K562 (cell line): Measurements from ENCODE around the gene THAP9. TPM values are rescaled to one million over a fixed set of nuclear protein-coding genes. Genes with fewer than 3 reads are reported as not detected.

Experiments used
- ATAC-seq: fragments of 200-7000 bp; cut with Tn5 transposase; 3 replicates; pipeline ENCODE4 v1.9.1; 2020; ENCODE audit warnings: moderate library complexity
- BruUV-seq: library from RNA; stranded (reverse); fragments of 400-500 nt; replicated peaks from 2 replicates; lab custom pipeline; 2021; lab: Mats Ljungman, UMichigan
- CTCF ChIA-PET: fragments of 300-600 bp; formaldehyde crosslinking; extraction: SDS; loops from one replicate; lab custom pipeline; 2021; ENCODE audit warnings: low intra/inter-chr PET ratio; lab: Yijun Ruan, JAX
- POLR2A ChIA-PET: fragments of 300-600, 350-650 bp; sonication (Branson Sonifier 250); formaldehyde crosslinking; extraction: SDS; loops from one replicate; lab custom pipeline; 2021; ENCODE audit warnings: antibody characterized with exemption, inconsistent platforms; lab: Yijun Ruan, JAX
- DNase-seq, 4 experiments: peaks; one replicate each; pipeline versions ENCODE4 v3.0.0 to v3.0.0-alpha.2; 2011 to 2018; ENCODE audit warnings: low spot score in 3 of 4, mixed read lengths in 3 of 4; ENCODE audit errors: extremely low read depth in 1 of 4
- FAIRE-seq: peaks from 2 replicates; lab custom pipeline; 2011; peaks lifted over from hg19 to GRCh38; lab: Jason Lieb, UNC
- H2AFZ ChIP-seq: 2 replicates; pipeline ENCODE4 v1.6.0; 2011; ENCODE audit warnings: low read depth, low read length, control low read depth, inconsistent platforms
- H3K27ac ChIP-seq: fragments of 200-600 bp; 3 replicates; pipeline ENCODE4 v1.8.0; 2011; ENCODE audit warnings: low read depth, mild to moderate bottlenecking, control low read depth, inconsistent platforms, low read length, moderate library complexity, mixed read lengths; ENCODE audit errors: extremely low read depth
- H3K27me3 ChIP-seq, 2 experiments: fragments of 300-600 bp in 1 of 2; 2 replicates in 1 of 2; 3 replicates in 1 of 2; pipeline versions ENCODE4 v1.6.0 to v1.8.0; 2011; ENCODE audit warnings: inconsistent platforms in 2 of 2, low read length in 2 of 2, mild to moderate bottlenecking in 1 of 2, mixed read lengths in 1 of 2, moderate library complexity in 1 of 2; ENCODE audit not compliant: control insufficient read depth in 2 of 2, insufficient read depth in 2 of 2
- H3K36me3 ChIP-seq: fragments of 300-600 bp; 3 replicates; pipeline ENCODE4 v1.8.0; 2011; ENCODE audit warnings: mild to moderate bottlenecking, low read length, inconsistent platforms; ENCODE audit not compliant: control insufficient read depth, insufficient read depth
- H3K4me1 ChIP-seq, 2 experiments: fragments of 200-600 bp in 1 of 2; replicated peaks in 1 of 2; 2 replicates in 1 of 2; 3 replicates in 1 of 2; pipeline versions ENCODE4 v1.5.1 to v1.8.0; 2011; ENCODE audit warnings: inconsistent platforms in 2 of 2, low read length in 2 of 2, mild to moderate bottlenecking in 1 of 2, mixed read lengths in 1 of 2, moderate library complexity in 1 of 2; ENCODE audit not compliant: control insufficient read depth in 2 of 2, insufficient read depth in 2 of 2
- H3K4me2 ChIP-seq: 2 replicates; pipeline ENCODE4 v1.6.1; 2011; ENCODE audit warnings: low read length, control low read depth, inconsistent platforms, mixed read lengths; ENCODE audit not compliant: insufficient read depth
- H3K4me3 ChIP-seq: fragments of 200-600 bp; sonication (generic), shearing (Covaris generic); 2 replicates; pipeline ENCODE4 v1.5.1; 2016; ENCODE audit warnings: control low read depth, inconsistent platforms
- H3K79me2 ChIP-seq: fragments of 200-600 bp; 3 replicates; pipeline ENCODE4 v1.8.0; 2011; ENCODE audit warnings: low read length, inconsistent platforms; ENCODE audit not compliant: control insufficient read depth, insufficient read depth
- H3K9ac ChIP-seq, 2 experiments: 2 replicates each; pipeline versions ENCODE4 v1.6.0 to v1.6.1; 2011; ENCODE audit warnings: low read depth in 2 of 2, low read length in 2 of 2, control low read depth in 1 of 2, inconsistent platforms in 1 of 2, mild to moderate bottlenecking in 1 of 2, mixed read lengths in 1 of 2; ENCODE audit not compliant: insufficient read depth in 1 of 2
- H3K9me1 ChIP-seq: one replicate; pipeline ENCODE4 v1.6.0; 2011; ENCODE audit warnings: inconsistent platforms, mild to moderate bottlenecking, low read length, moderate library complexity; ENCODE audit not compliant: control insufficient read depth, insufficient read depth
- H3K9me3 ChIP-seq: replicated peaks from 2 replicates; pipeline ENCODE4 v1.5.1; 2011; ENCODE audit warnings: low read depth, low read length, inconsistent platforms; ENCODE audit not compliant: control insufficient read depth, insufficient read depth
- H4K20me1 ChIP-seq: replicated peaks from 2 replicates; pipeline ENCODE4 v1.6.1; 2011; ENCODE audit warnings: low read length, inconsistent platforms, mixed read lengths; ENCODE audit not compliant: control insufficient read depth, insufficient read depth
- FOXA1 ChIP-seq: fragments of 450-650 bp; IDR thresholded peaks from 2 replicates; pipeline ENCODE4 v1.6.1; 2016; ENCODE audit warnings: mild to moderate bottlenecking, borderline replicate concordance
- FOXJ3 ChIP-seq: sonication (generic); formaldehyde crosslinking; IDR thresholded peaks from 2 replicates; pipeline ENCODE4 v1.4.0; 2020; ENCODE audit warnings: mild to moderate bottlenecking, missing genetic modification reagents
- HNRNPLL ChIP-seq: fragments of 200-400 bp; formaldehyde crosslinking; IDR thresholded peaks from 2 replicates; pipeline ENCODE4 v1.6.1; 2017; ENCODE audit warnings: low read length, low read depth, mild to moderate bottlenecking; ENCODE audit not compliant: poor library complexity, severe bottlenecking
- KAT2B ChIP-seq: IDR thresholded peaks from one replicate; pipeline ENCODE4 v1.6.1; 2012; ENCODE audit warnings: low read depth, mild to moderate bottlenecking, control low read depth, inconsistent platforms, low read length, moderate library complexity
- KDM4B ChIP-seq, 2 experiments: fragments of 450-650 bp in 1 of 2; sonication (generic) in 1 of 2; IDR thresholded peaks; 2 replicates each; pipeline ENCODE4 v1.6.1; 2016 to 2017; ENCODE audit warnings: borderline replicate concordance in 2 of 2, antibody characterized with exemption in 1 of 2, low read depth in 1 of 2, mild to moderate bottlenecking in 1 of 2
- MAFG ChIP-seq: fragments of 450-650 bp; conservative IDR thresholded peaks from 2 replicates; pipeline ENCODE4 v1.6.1; 2016; ENCODE audit warnings: missing genetic modification characterization, missing compliant biosample characterization
- NR1H2 ChIP-seq: sonication (generic); formaldehyde crosslinking; IDR thresholded peaks from 2 replicates; pipeline ENCODE4 v1.4.0; 2020; ENCODE audit warnings: mild to moderate bottlenecking, missing genetic modification reagents
- RBM25 ChIP-seq: fragments of 200-400 bp; formaldehyde crosslinking; IDR thresholded peaks from 2 replicates; pipeline ENCODE4 v1.6.1; 2018; ENCODE audit warnings: low read length, low read depth, moderate library complexity; ENCODE audit not compliant: severe bottlenecking
- SFPQ ChIP-seq: fragments of 200-400 bp; formaldehyde crosslinking; IDR thresholded peaks from 2 replicates; pipeline ENCODE4 v1.6.1; 2017; ENCODE audit warnings: mild to moderate bottlenecking, low read depth, low read length, moderate library complexity
- SRSF3 ChIP-seq: fragments of 200-400 bp; formaldehyde crosslinking; IDR thresholded peaks from 2 replicates; pipeline ENCODE4 v1.6.1; 2016; ENCODE audit warnings: mild to moderate bottlenecking, low read length, moderate library complexity; ENCODE audit not compliant: insufficient read depth
- TCF3 ChIP-seq: sonication (generic); formaldehyde crosslinking; IDR thresholded peaks from 2 replicates; pipeline ENCODE4 v1.4.0; 2020; ENCODE audit warnings: mild to moderate bottlenecking, missing genetic modification reagents
- ZBTB11 ChIP-seq, 3 experiments: fragments of 200-800 bp in 1 of 3; fragments of 250-450 bp in 1 of 3; fragments of 450-650 bp in 1 of 3; sonication (Bioruptor Pico) in 1 of 3; sonication (Bioruptor generic) in 1 of 3; formaldehyde crosslinking in 1 of 3; IDR thresholded peaks; 2 replicates each; pipeline versions ENCODE4 v1.6.1 to v1.8.0; 2016 to 2022; ENCODE audit warnings: mild to moderate bottlenecking in 2 of 3, missing genetic modification characterization in 2 of 3, missing compliant biosample characterization in 1 of 3, moderate library complexity in 1 of 3
- ZC3H4 ChIP-seq: sonication (generic); formaldehyde crosslinking; IDR thresholded peaks from 2 replicates; pipeline ENCODE4 v1.9.0; 2021; ENCODE audit warnings: missing genetic modification reagents, borderline replicate concordance
- ZFX ChIP-seq: sonication (generic); formaldehyde crosslinking; IDR thresholded peaks from 2 replicates; pipeline ENCODE4 v1.8.0; 2022; ENCODE audit warnings: mild to moderate bottlenecking, missing genetic modification reagents, moderate library complexity
- WGBS: fragments of 100-300 bp; shearing (Covaris generic); methylation state at CpG from one replicate; pipeline ENCODE4 v1.1.6; 2016; ENCODE audit warnings: low coverage, mixed read lengths; ENCODE audit not compliant: insufficient coverage; ENCODE audit errors: missing lambda C conversion rate; 5-methylcytosine and 5-hydroxymethylcytosine counted together
- in situ Hi-C: fragments of 300-500 bp; cut with MboI; formaldehyde crosslinking; loops from 4 replicates; pipeline ENCODE4 v1.15.0; 2018; ENCODE audit warnings: inconsistent platforms, mixed read lengths
- intact Hi-C: fragments of 100-400 bp; cut with micrococcal nuclease; formaldehyde crosslinking; loops from 2 replicates; pipeline ENCODE4 v1.14.2; 2022
- polyA plus RNA-seq, 8 experiments: library from polyadenylated mRNA; depleted of rRNA in 4 of 8; stranded (reverse) in 5 of 8; unstranded in 3 of 8; fragments of >200 nt; fragmentation: Nextera tagmentation in 2 of 8; fragmentation: Illumina TruSeq in 1 of 8; extraction: Ambion mirVana in 2 of 8; extraction: Trizol in 1 of 8; gene quantifications; 2 replicates each; pipeline versions ENCODE4 v1.2.1 to v1.2.3, GENCODE V29; 2011 to 2014; ENCODE audit warnings: inconsistent platforms in 1 of 8, missing spikeins in 1 of 8
- total RNA-seq, 7 experiments: library from RNA; depleted of rRNA in 6 of 7; stranded (reverse); fragments of >200 nt in 6 of 7; fragmentation: Illumina TruSeq in 2 of 7; extraction: Trizol in 2 of 7; gene quantifications; 2 replicates each; pipeline versions ENCODE4 v1.2.1 to v1.2.3, GENCODE V29; 2011 to 2021; ENCODE audit warnings: low replicate concordance in 1 of 7

Gene THAP9
- total and polyA plus RNA-seq, 9 of the 15 experiments (the other 6 are each of a cell fraction or from before 2014, with no cell fraction given): 3.4 to 7.0 (median 5.4) TPM

GRCh38 chr4:82930848-82931755, 30.6 kb downstream of the THAP9 start:
- Histone ChIP-seq H4K20me1 (no peaks in the 10 kb centered on the region), H3K9me3 (no peaks in the 10 kb centered on the region), H3K9me1 (no peaks in the 10 kb centered on the region), H3K4me1 (no peaks in the 10 kb centered on the region), H3K27me3 (no peaks in the 10 kb centered on the region), H2AFZ (no peak overlapping the region), H3K36me3 (peaks cover 54% of the 10 kb centered on the region), H3K4me2 (no peak overlapping the region), H3K79me2 (no peaks in the 10 kb centered on the region), H3K27ac (no peak overlapping the region), H3K4me3 (no peak overlapping the region), H3K9ac (no peak overlapping the region)
- ChIA-PET CTCF (no interaction called here), POLR2A (no interaction called here)
- intact Hi-C loops (no loop called here), in situ Hi-C loops (no loop called here)
- BruUV-seq: no TSS peak
- ATAC-seq (no peak), FAIRE-seq (peak; percentile 29), DNase-seq (no peak)
- WGBS: 77% methylated on average over 5 of the region's 5 CpGs
- TF ChIP-seq KAT2B: no peak
- no peak for TF ChIP-seq NR1H2 (CRISPR knock-in tag)
- TF ChIP-seq HNRNPLL: no peak
- no peak for TF ChIP-seq ZC3H4 (CRISPR knock-in tag)
- TF ChIP-seq MAFG (tag): no peak
- no peak for TF ChIP-seq ZFX
- TF ChIP-seq FOXA1: no peak
- TF ChIP-seq SFPQ: no peak
- TF ChIP-seq KDM4B (IDR thresholded peaks at IDR 0.05; ENCODE audit: borderline replicate concordance in 2 of 2, low read depth in 1 of 2): no peak
- TF ChIP-seq SRSF3: no peak
- no peak for TF ChIP-seq RBM25
- TF ChIP-seq TCF3 (CRISPR knock-in tag): no peak
- TF ChIP-seq ZBTB11 (CRISPR knock-in tag; IDR thresholded peaks at IDR 0.05): no peak
- no peak for TF ChIP-seq FOXJ3 (CRISPR knock-in tag)
